Measurements from ENCODE around the gene ZNF497.

ZNF497 gene

DNA sequence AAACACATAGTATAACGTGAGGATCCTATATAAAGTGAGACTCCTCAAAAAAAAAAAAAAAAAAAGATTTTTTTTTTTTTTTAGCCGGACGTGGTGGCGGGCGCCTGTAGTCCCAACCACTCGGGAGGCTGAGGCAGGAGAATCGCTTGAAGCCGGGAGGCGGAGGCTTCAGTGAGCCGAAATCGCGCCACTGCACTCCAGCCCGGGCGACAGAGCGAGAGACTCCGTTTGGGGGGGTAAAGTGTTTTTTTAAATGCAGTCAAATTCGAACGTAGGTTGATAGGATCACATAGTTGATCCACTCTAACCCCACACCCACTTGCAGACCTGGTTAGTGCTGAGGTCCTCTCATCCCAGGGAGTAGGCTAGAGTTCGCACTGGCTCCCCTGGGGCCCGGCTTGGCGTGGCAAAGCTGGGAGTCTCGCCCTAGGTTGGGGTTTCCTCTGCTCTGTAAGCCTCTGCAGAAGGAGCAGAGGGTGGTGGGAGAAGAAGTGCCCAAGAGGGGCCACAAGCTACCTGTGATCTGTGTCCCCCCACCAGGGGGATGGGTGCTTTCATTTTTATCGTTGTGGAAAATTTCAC lies 39.4 kb upstream of the ZNF497 start:
- Histone ChIP-seq H3K27me3 (ENCODE audit: insufficient read depth, low read length, poor library complexity, severe bottlenecking) (no peaks in the 10 kb centered on the region), H3K4me3 (ENCODE audit: low read length, poor library complexity, severe bottlenecking) (peak overlapping the region; percentile 74), H3K4me1 (ENCODE audit: insufficient read depth, low read length, poor library complexity, severe bottlenecking) (peaks cover 17% of the 10 kb centered on the region), H3K79me2 (ENCODE audit: insufficient read depth, low read length) (no peaks in the 10 kb centered on the region), H3F3A (ENCODE audit: low read depth) (peaks cover 6% of the 10 kb centered on the region; the same call in 1 of the 2 replicates), H3K9me3 (ENCODE audit: insufficient read depth, low read depth, low read length) (no peaks in the 10 kb centered on the region), H3K9me2 (replicated peaks; ENCODE audit: low read depth, low read length) (no peaks in the 10 kb centered on the region), H2AFZ (ENCODE audit: low read length) (peak overlapping the region; percentile 80; the same call in 1 of the 2 replicates), H4K20me1 (ENCODE audit: insufficient read depth, low read length, poor library complexity, severe bottlenecking) (no peaks in the 10 kb centered on the region), H3K4me2 (ENCODE audit: low read depth, low read length, poor library complexity, severe bottlenecking) (peak overlapping the region; percentile 69), H3K9ac (ENCODE audit: low read depth, low read length, poor library complexity, severe bottlenecking) (peak overlapping the region; percentile 52), H3K36me3 (ENCODE audit: insufficient read depth, low read length) (no peaks in the 10 kb centered on the region)
- TF ChIP-seq, protein P1, sequence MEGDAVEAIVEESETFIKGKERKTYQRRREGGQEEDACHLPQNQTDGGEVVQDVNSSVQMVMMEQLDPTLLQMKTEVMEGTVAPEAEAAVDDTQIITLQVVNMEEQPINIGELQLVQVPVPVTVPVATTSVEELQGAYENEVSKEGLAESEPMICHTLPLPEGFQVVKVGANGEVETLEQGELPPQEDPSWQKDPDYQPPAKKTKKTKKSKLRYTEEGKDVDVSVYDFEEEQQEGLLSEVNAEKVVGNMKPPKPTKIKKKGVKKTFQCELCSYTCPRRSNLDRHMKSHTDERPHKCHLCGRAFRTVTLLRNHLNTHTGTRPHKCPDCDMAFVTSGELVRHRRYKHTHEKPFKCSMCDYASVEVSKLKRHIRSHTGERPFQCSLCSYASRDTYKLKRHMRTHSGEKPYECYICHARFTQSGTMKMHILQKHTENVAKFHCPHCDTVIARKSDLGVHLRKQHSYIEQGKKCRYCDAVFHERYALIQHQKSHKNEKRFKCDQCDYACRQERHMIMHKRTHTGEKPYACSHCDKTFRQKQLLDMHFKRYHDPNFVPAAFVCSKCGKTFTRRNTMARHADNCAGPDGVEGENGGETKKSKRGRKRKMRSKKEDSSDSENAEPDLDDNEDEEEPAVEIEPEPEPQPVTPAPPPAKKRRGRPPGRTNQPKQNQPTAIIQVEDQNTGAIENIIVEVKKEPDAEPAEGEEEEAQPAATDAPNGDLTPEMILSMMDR (conservative IDR thresholded peaks at IDR 0.05; ENCODE audit: low read length): no peak
- no peak for TF ChIP-seq EZH2phosphoT487 (IDR thresholded peaks at IDR 0.05; ENCODE audit: borderline replicate concordance)

DNA sequence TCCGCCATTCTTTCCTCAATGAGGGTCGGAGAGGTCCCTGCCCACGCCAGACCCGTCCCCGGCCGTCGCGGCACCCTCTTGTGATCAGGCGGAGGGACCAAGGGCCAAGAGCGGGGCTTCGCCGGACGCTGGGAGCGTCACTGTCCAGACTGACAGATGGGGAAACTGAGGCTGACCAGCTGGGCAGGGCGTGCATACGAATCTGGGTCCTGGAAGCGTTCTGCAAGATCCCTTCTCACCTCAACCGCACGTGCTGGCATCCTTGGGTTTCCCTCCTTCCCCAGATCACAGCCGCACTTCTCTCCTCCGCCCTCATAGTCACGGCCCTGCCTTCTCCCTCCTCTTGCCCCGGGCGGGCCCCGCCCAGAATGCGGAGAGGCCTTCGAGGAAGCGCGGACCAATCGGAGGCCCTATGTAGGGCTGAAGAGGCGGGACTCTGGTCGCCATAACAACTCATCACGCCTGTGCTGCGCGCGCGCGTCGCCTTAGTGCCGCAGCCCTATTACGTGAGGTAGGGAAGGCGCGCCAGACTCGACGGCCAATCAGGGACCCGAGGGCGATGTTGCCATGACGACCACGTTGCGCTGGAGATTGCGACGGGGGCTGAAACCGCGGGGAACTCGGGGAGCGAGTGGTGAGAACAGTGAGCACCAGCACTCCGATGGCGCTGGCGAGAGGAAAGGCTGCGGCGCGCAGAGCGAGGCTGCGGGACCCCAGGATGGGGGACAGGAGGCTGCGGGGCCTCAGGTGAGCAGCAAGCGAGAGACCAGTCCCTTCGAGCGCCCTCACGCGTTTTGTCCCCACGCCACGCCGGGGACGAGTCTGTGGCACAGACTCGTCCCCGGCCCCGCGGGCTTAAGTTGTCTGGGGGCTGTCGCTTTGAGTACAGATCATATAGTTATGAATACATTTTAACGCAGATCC lies 38.6 kb upstream of the ZNF497 start:
- Histone ChIP-seq H3K36me3 (ENCODE audit: insufficient read depth, low read length) (no peaks in the 10 kb centered on the region), H4K20me1 (ENCODE audit: insufficient read depth, low read length, poor library complexity, severe bottlenecking) (no peaks in the 10 kb centered on the region), H3K79me2 (ENCODE audit: insufficient read depth, low read length) (no peaks in the 10 kb centered on the region), H2AFZ (ENCODE audit: low read length) (peak overlapping the region; percentile 80), H3K9me3 (ENCODE audit: insufficient read depth, low read depth, low read length) (no peaks in the 10 kb centered on the region), H3K4me1 (ENCODE audit: insufficient read depth, low read length, poor library complexity, severe bottlenecking) (peaks cover 12% of the 10 kb centered on the region), H3K9ac (ENCODE audit: low read depth, low read length, poor library complexity, severe bottlenecking) (peak overlapping the region; percentile 52), H3F3A (ENCODE audit: low read depth) (peaks cover 6% of the 10 kb centered on the region; the same call in 1 of the 2 replicates), H3K4me2 (ENCODE audit: low read depth, low read length, poor library complexity, severe bottlenecking) (peak overlapping the region; percentile 69), H3K4me3 (ENCODE audit: low read length, poor library complexity, severe bottlenecking) (peak overlapping the region; percentile 74), H3K9me2 (replicated peaks; ENCODE audit: low read depth, low read length) (no peaks in the 10 kb centered on the region), H3K27me3 (ENCODE audit: insufficient read depth, low read length, poor library complexity, severe bottlenecking) (no peaks in the 10 kb centered on the region)
- no peak for TF ChIP-seq EZH2phosphoT487 (IDR thresholded peaks at IDR 0.05; ENCODE audit: borderline replicate concordance)
- TF ChIP-seq, protein P1 (conservative IDR thresholded peaks at IDR 0.05; ENCODE audit: low read length): no peak

DNA sequence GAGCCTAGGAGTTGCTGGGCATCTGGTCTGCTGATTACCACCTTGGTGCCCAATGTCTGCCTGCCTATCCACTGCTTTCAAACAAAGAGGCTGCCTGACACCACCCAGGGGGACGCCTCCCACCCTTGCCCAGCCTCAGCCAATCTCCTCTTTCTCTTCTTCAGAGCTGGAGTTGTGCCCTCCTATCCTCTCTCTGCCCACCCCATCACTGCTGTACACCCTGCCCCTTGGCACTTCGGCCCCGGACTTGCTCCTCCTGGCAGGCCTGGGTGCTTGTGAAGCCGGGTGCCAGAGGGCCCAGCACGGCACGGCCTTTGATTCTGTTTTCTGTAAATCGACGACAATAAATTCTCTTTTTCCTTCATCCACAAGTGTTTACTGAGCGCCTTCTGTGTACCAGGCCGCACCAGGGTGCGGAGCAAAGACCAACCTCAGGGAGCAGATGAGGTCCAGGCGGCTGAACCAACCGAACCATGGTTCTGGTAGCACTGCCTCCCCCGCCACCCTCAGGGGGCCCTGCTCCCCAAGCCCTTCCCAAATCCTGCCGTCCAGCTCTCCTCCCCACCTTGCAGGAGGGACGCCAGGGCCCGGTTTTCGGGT lies 37.9 kb upstream of the ZNF497 start:
- Histone ChIP-seq H3K9me2 (replicated peaks; ENCODE audit: low read depth, low read length) (no peaks in the 10 kb centered on the region), H3F3A (ENCODE audit: low read depth) (peaks cover 6% of the 10 kb centered on the region; the same call in 1 of the 2 replicates), H2AFZ (ENCODE audit: low read length) (peak overlapping the region; percentile 66; the same call in 1 of the 2 replicates), H3K4me1 (ENCODE audit: insufficient read depth, low read length, poor library complexity, severe bottlenecking) (peaks cover 12% of the 10 kb centered on the region), H3K9me3 (ENCODE audit: insufficient read depth, low read depth, low read length) (no peaks in the 10 kb centered on the region), H3K4me2 (ENCODE audit: low read depth, low read length, poor library complexity, severe bottlenecking) (peak overlapping the region; percentile 68), H4K20me1 (ENCODE audit: insufficient read depth, low read length, poor library complexity, severe bottlenecking) (no peaks in the 10 kb centered on the region), H3K36me3 (ENCODE audit: insufficient read depth, low read length) (no peaks in the 10 kb centered on the region), H3K79me2 (ENCODE audit: insufficient read depth, low read length) (no peaks in the 10 kb centered on the region), H3K9ac (ENCODE audit: low read depth, low read length, poor library complexity, severe bottlenecking) (peak overlapping the region; percentile 49), H3K4me3 (ENCODE audit: low read length, poor library complexity, severe bottlenecking) (peak overlapping the region; percentile 61), H3K27me3 (ENCODE audit: insufficient read depth, low read length, poor library complexity, severe bottlenecking) (no peaks in the 10 kb centered on the region)
- no peak for TF ChIP-seq EZH2phosphoT487 (IDR thresholded peaks at IDR 0.05; ENCODE audit: borderline replicate concordance)
- TF ChIP-seq, protein P1 (conservative IDR thresholded peaks at IDR 0.05; ENCODE audit: low read length): no peak
